Measurements from ENCODE around the gene STXBP4.
A peak's percentile ranks its signal among the peaks of the same experiment; 100 is the strongest.

STXBP4 gene

DNA sequence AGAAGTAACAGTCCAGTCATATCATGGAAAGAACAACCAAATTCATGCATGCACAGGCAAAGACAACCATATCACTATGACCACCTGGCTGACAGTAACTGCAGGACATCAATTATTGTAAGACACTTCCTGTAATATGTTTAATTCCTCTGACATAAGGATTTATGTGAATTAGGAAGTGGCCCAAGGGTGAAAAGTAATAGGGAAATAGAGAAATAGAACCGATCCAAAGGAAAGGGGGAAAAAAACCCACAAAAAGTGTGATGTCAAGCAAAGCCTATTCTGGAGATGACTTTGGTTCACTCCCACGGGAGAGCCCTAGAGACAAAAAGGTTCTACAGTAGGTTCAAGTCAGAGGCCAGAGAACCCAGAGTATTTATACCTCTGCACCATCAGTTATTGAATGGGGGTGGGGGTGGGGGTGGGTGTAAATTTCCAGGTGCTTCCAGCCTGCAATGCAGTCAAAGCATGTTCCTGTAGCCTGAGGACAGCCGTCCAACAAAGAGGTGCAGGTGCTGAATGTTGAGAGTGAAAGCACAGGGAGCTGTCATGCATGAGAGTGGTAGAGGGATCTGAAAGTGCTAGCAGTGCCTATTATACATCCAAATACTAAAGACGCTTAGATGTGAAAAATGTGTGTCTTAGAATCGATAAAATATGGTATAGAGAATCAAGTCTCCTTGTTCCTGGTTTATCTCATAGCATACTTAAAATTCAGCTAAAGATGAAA lies 200.6 kb downstream of the STXBP4 start:
- H3K4me3 ChIP-seq (ENCODE audit: low read length), result no peak overlapping the region
- TF ChIP-seq, protein P1, sequence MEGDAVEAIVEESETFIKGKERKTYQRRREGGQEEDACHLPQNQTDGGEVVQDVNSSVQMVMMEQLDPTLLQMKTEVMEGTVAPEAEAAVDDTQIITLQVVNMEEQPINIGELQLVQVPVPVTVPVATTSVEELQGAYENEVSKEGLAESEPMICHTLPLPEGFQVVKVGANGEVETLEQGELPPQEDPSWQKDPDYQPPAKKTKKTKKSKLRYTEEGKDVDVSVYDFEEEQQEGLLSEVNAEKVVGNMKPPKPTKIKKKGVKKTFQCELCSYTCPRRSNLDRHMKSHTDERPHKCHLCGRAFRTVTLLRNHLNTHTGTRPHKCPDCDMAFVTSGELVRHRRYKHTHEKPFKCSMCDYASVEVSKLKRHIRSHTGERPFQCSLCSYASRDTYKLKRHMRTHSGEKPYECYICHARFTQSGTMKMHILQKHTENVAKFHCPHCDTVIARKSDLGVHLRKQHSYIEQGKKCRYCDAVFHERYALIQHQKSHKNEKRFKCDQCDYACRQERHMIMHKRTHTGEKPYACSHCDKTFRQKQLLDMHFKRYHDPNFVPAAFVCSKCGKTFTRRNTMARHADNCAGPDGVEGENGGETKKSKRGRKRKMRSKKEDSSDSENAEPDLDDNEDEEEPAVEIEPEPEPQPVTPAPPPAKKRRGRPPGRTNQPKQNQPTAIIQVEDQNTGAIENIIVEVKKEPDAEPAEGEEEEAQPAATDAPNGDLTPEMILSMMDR (IDR thresholded peaks at IDR 0.05; ENCODE audit: insufficient read depth, low read depth, low read length, missing control alignments), result no peak
- no peak for DNase-seq (ENCODE audit: low read depth)

- TF ChIP-seq, protein P1 (IDR thresholded peaks at IDR 0.05; ENCODE audit: insufficient read depth, low read depth, low read length, missing control alignments), result no peak
- no peak for DNase-seq (ENCODE audit: low read depth)
- no peak overlapping the region for H3K4me3 ChIP-seq (ENCODE audit: low read length)
Observed at GRCh38 chr17:55171634-55172328, 203.2 kb downstream of the STXBP4 start.

DNA sequence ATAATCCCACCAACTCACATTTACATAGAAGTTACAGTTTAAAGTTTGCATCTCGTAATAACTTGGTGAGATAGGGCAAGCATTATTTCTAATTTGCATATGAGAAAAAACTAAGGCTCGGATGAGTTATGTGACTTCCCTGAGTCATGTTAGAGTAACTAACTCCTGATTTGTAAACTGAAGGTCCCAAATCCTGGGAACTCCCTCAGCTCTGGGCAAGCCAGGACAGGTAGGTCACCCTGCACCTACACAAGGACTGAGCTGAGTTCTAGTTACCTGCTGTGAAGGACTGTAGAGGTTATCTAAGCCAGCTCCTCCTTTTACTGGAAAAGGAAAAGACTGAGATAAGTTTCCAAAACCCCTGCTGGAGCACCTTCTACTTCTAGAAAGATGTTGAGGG lies 204.0 kb downstream of the STXBP4 start:
- peak; percentile 95 for DNase-seq (ENCODE audit: low read depth)
- TF ChIP-seq, protein P1 (IDR thresholded peaks at IDR 0.05; ENCODE audit: insufficient read depth, low read depth, low read length, missing control alignments), result no peak

GRCh38 chr17:55174133-55174532 lies 205.6 kb downstream of the STXBP4 start:
- TF ChIP-seq, protein P1 (IDR thresholded peaks at IDR 0.05; ENCODE audit: insufficient read depth, low read depth, low read length, missing control alignments), result no peak
- no peak overlapping the region for H3K4me3 ChIP-seq (ENCODE audit: low read length)
- DNase-seq (ENCODE audit: low read depth), result no peak

More for the DNA sequence above, 204.0 kb downstream of the STXBP4 start:
- no peak overlapping the region for H3K4me3 ChIP-seq (ENCODE audit: low read length)

- no peak overlapping the region for H3K4me3 ChIP-seq (ENCODE audit: low read length)
- TF ChIP-seq, protein P1 (IDR thresholded peaks at IDR 0.05; ENCODE audit: insufficient read depth, low read depth, low read length, missing control alignments), result no peak
- DNase-seq (ENCODE audit: low read depth), result no peak
Observed at GRCh38 chr17:55175788-55176427, 207.3 kb downstream of the STXBP4 start.

GRCh38 chr17:55177159-55177854 lies 208.7 kb downstream of the STXBP4 start:
- TF ChIP-seq, protein P1 (IDR thresholded peaks at IDR 0.05; ENCODE audit: insufficient read depth, low read depth, low read length, missing control alignments), result peak; percentile 24
- H3K4me3 ChIP-seq (ENCODE audit: low read length), result no peak overlapping the region
- peak; percentile 38 for DNase-seq (ENCODE audit: low read depth)

All from epithelial cell of esophagus (primary cell).